GM15510 (cell line): ENCODE results near the gene ALKBH5.

ENCODE experiments used
- POLR2A ChIP-seq: IDR thresholded peaks from 3 replicates; pipeline ENCODE4 v1.6.1; 2011; ENCODE audit warnings: borderline replicate concordance; ENCODE audit not compliant: insufficient read length; ENCODE audit errors: extremely low read depth

Gene ALKBH5

GRCh38 chr17:18234853-18235380 lies 51.3 kb downstream of the ALKBH5 start:
- TF ChIP-seq POLR2A = no peak

DNA sequence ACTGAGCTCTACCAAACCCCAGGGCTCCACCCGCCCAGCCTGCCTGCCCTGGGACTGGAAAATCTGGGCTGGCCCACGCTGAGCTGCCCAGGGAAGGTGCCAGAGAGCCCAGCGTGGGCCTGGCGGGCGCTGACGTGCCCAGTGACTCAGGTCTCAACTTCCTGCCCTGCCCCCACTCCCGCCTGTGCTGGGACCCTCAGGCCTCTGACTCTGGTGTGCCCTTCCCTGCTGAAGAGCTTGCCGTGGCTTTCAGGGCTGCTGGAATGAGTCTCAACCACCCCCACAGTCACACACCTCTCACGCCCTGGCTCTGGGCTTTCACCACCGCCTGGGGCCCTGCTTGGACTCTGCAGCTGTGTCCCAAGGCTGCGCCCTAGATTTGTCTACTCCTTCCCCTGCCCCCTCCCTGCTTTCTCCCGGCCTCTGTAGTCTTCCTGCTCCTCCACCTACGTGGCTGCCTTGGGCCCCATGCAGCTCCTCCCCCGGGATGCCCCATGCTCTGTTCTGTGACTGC lies 52.2 kb downstream of the ALKBH5 start:
- no peak for TF ChIP-seq POLR2A

GRCh38 chr17:18236494-18236893 lies 52.9 kb downstream of the ALKBH5 start:
- no peak for TF ChIP-seq POLR2A

- TF ChIP-seq POLR2A = no peak
Measured at GRCh38 chr17:18237461-18237860, 53.8 kb downstream of the ALKBH5 start.

- TF ChIP-seq POLR2A = no peak
Measured at GRCh38 chr17:18238299-18238698, 54.7 kb downstream of the ALKBH5 start.

DNA sequence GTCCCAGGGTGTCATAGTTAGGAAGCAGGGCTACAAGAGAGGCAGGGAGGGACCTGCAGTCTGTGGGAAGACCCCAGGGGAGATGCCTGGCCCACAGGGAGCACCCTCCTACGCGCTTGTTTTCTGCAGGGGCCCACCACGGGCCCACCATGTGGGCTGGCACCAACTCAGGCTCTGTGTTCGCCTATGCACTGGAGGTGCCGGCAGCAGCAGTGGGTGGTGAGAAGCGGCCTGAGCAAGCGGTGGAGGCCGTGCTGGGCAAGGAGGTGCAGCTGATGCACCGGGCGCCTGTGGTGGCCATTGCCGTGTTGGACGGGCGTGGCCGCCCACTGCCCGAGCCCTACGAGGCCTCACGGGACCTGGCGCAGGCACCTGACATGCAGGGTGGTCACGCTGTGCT lies 56.8 kb downstream of the ALKBH5 start:
- no peak for TF ChIP-seq POLR2A

DNA sequence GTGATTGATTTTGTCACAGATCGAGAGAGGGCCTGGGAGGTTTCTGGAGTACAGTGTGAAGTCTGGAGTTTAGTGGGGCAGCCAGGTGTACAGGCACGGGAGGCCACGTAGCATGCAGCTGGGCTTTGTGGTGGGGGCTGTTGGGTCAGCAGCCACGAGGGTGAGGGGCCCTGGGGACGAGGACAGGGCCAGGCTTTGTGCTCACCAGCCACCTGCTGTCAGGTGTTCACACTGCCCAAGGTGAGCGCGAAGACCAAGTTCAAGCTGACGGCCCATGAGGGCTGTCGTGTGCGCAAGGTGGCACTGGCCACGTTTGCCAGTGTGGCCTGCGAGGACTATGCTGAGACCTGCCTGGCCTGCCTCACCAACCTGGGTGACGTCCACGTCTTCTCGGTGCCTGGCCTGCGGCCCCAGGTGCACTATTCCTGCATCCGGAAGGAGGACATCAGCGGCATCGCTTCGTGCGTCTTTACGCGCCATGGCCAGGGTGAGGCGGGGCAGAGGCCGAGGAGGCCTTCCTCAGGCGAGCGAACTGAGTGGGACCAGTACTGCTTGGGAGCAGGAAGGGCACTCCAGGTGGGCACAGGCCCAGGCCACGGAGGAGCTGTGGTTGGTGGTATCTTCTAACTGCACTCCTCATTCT lies 57.7 kb downstream of the ALKBH5 start:
- TF ChIP-seq POLR2A = no peak

GRCh38 chr17:18245038-18245776 lies 61.6 kb downstream of the ALKBH5 start:
- no peak for TF ChIP-seq POLR2A

- no peak for TF ChIP-seq POLR2A
Measured at GRCh38 chr17:18246109-18246725, 62.6 kb downstream of the ALKBH5 start.

GRCh38 chr17:18246880-18247612 lies 63.4 kb downstream of the ALKBH5 start:
- no peak for TF ChIP-seq POLR2A

DNA sequence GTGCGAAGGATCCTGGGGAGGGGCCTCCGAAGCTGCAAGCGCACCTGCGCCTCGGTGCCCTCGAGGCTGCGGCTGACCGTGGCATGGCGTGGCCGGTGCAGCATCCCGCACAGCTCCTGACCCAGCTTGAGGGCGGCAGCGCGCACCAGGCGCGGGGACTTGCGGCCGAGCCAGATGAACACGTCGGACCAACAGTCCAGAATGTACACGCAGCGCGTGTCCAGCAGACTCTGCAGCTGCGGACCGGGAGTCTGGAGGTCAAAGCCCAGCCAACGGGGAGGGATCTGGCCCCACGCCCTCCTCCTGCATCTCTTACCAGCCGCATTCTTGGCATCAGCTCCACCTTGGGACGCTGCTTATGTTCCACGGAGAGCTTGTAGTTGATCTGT lies 64.0 kb downstream of the ALKBH5 start:
- TF ChIP-seq POLR2A = no peak

DNA sequence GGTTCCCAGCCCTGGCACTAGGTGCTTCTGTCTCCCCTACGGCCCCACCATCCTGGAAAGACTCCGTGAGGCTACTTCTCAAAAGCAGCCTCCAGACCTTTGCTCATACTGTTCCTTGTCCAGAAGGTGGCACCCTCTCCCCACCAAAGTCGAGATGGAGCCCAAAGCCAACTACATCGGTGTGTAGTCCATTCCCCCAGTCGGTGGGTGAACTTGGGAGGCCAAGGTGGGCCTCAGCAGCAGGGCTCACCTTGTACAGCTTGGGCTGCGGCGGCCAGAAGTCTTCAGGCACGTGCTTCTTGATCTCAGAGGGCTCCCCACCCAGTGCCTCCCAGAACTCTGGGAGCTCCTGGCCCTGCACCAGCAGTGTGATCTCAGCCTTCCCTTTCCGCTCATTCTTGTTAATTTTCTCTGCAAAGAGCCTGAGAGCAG lies 64.7 kb downstream of the ALKBH5 start:
- TF ChIP-seq POLR2A = no peak

- no peak for TF ChIP-seq POLR2A
Measured at GRCh38 chr17:18248811-18249210, 65.2 kb downstream of the ALKBH5 start.

GRCh38 chr17:18250259-18250658 lies 66.6 kb downstream of the ALKBH5 start:
- no peak for TF ChIP-seq POLR2A

GRCh38 chr17:18250708-18251107 lies 67.1 kb downstream of the ALKBH5 start:
- no peak for TF ChIP-seq POLR2A
